Uterus (tissue), 4 donors: ENCODE results near the gene ASIC4. TPM values are rescaled to one million over a fixed set of nuclear protein-coding genes. Genes with fewer than 3 reads are reported as not detected.

Source experiments
- DNase-seq, 2 donors: peaks; one replicate each; pipeline ENCODE4 v3.0.0-alpha.2; 2019 to 2020
- H3K27ac ChIP-seq, 2 donors: fragments of 200-600 bp; sonication (generic); 1 replicate in 1 of 2; 2 replicates in 1 of 2; pipeline ENCODE4 v1.5.1; 2016 to 2018
- H3K27me3 ChIP-seq, 2 donors: fragments of 200-600 bp; sonication (generic); one replicate each; pipeline ENCODE4 v1.5.1; 2018 to 2019; ENCODE audit warnings: control low read depth in 1 of 2
- H3K36me3 ChIP-seq, 2 donors: fragments of 200-600 bp; sonication (generic); one replicate each; pipeline ENCODE4 v1.5.1; 2019; ENCODE audit warnings: control low read depth in 1 of 2
- H3K4me1 ChIP-seq, 2 donors: fragments of 200-600 bp; sonication (generic); one replicate each; pipeline ENCODE4 v1.5.1; 2018 to 2019; ENCODE audit warnings: control low read depth in 1 of 2
- H3K4me3 ChIP-seq, 2 donors: fragments of 200-600 bp; sonication (generic); 1 replicate in 1 of 2; 2 replicates in 1 of 2; pipeline ENCODE4 v1.5.1; 2018 to 2019; ENCODE audit warnings: mild to moderate bottlenecking in 1 of 2
- H3K9me3 ChIP-seq, 2 donors: fragments of 200-600 bp; sonication (generic); one replicate each; pipeline ENCODE4 v1.5.1; 2019; ENCODE audit warnings: control low read depth in 1 of 2
- CTCF ChIP-seq, 4 experiments: fragments of 200-600 bp in 2 of 4; fragments of 450-650 bp in 2 of 4; sonication (generic) in 2 of 4; IDR thresholded peaks; one replicate each; pipeline ENCODE4 v1.5.1; 2016 to 2019; ENCODE audit warnings: antibody characterized with exemption in 4 of 4, mild to moderate bottlenecking in 2 of 4, moderate library complexity in 1 of 4
- POLR2A ChIP-seq, 2 donors: fragments of 450-650 bp; IDR thresholded peaks; one replicate each; pipeline ENCODE4 v1.6.1; 2016; ENCODE audit warnings: antibody characterized with exemption in 2 of 2, mild to moderate bottlenecking in 1 of 2, moderate library complexity in 1 of 2
- intact Hi-C: fragments of 100-400 bp; cut with DNase I; formaldehyde crosslinking; loops from one replicate; pipeline ENCODE4 v1.15.1; 2023; ENCODE audit warnings: low total_unique reads
- total RNA-seq, 4 donors: library from RNA; depleted of rRNA in 3 of 4; stranded (reverse); fragments of >200 nt in 3 of 4; gene quantifications; one replicate each; pipeline versions ENCODE4 v1.1.0 to v1.2.4, GENCODE V29; 2014 to 2023
- donor health status: DM: yes; HTN: yes; CAD: no.

ASIC4 gene
- total RNA-seq, 4 donors from 2014 or later = 0.21 to 0.30 TPM; not detected in 2

- no peaks in the 10 kb centered on the region for H3K9me3 ChIP-seq
- H3K36me3 ChIP-seq = no peaks in the 10 kb centered on the region
- intact Hi-C loops = no loop called here
- DNase-seq = no peak
- H3K27ac ChIP-seq = no peak overlapping the region
- H3K4me1 ChIP-seq = peaks cover under 1 to 1% of the 10 kb centered on the region in 2 donors
- H3K4me3 ChIP-seq = no peak overlapping the region
- no peaks in the 10 kb centered on the region for H3K27me3 ChIP-seq
- TF ChIP-seq POLR2A (IDR thresholded peaks at IDR 0.05) = no peak
- no peak for TF ChIP-seq CTCF (IDR thresholded peaks at IDR 0.05)
These were observed 43.8 kb downstream of the ASIC4 start for GRCh38 chr2:219557791-219558785.

GRCh38 chr2:219559156-219559915 is 45.1 kb downstream of the ASIC4 start:
- H3K4me3 ChIP-seq = no peak overlapping the region
- DNase-seq = no peak
- H3K4me1 ChIP-seq = no peaks in the 10 kb centered on the region
- H3K27me3 ChIP-seq = no peaks in the 10 kb centered on the region
- intact Hi-C loops = no loop called here
- no peak overlapping the region for H3K27ac ChIP-seq
- H3K9me3 ChIP-seq = no peaks in the 10 kb centered on the region
- TF ChIP-seq POLR2A (IDR thresholded peaks at IDR 0.05) (no peak), CTCF (IDR thresholded peaks at IDR 0.05) (no peak)
- no peaks in the 10 kb centered on the region for H3K36me3 ChIP-seq

GRCh38 chr2:219560037-219560892 is 46.0 kb downstream of the ASIC4 start:
- TF ChIP-seq POLR2A (IDR thresholded peaks at IDR 0.05) (no peak), CTCF (IDR thresholded peaks at IDR 0.05) (peak in 2 of 4 experiments; percentile 47 to 73)
- Histone ChIP-seq H3K36me3 (no peaks in the 10 kb centered on the region), H3K27ac (no peak overlapping the region), H3K9me3 (no peaks in the 10 kb centered on the region), H3K27me3 (no peaks in the 10 kb centered on the region), H3K4me3 (no peak overlapping the region), H3K4me1 (no peaks in the 10 kb centered on the region)
- intact Hi-C loops = loop anchor here (10.0 kb wide), 1 partner anchor 75 kb away; no protein-coding TSS in a partner anchor
- DNase-seq = no peak

- no peak for DNase-seq
- Histone ChIP-seq H3K4me1 (no peaks in the 10 kb centered on the region), H3K27me3 (no peaks in the 10 kb centered on the region), H3K4me3 (no peak overlapping the region), H3K27ac (no peak overlapping the region), H3K36me3 (no peaks in the 10 kb centered on the region), H3K9me3 (no peaks in the 10 kb centered on the region)
- TF ChIP-seq POLR2A (IDR thresholded peaks at IDR 0.05) (no peak), CTCF (IDR thresholded peaks at IDR 0.05) (no peak)
- intact Hi-C loops = loop anchor here (10.0 kb wide), 1 partner anchor 74 kb away; no protein-coding TSS in a partner anchor
These were observed 46.6 kb downstream of the ASIC4 start for GRCh38 chr2:219560893-219561178.
